ENCODE measurements around the gene KBTBD8. TPM values are rescaled to one million over a fixed set of nuclear protein-coding genes. Genes with fewer than 3 reads are reported as not detected.

The KBTBD8 gene
- total and polyA plus RNA-seq, 9 of the 15 experiments (the other 6 are each of a cell fraction or from before 2014, with no cell fraction given) = 2.7 to 9.1 (median 5.6) TPM

- TF ChIP-seq, protein P1, sequence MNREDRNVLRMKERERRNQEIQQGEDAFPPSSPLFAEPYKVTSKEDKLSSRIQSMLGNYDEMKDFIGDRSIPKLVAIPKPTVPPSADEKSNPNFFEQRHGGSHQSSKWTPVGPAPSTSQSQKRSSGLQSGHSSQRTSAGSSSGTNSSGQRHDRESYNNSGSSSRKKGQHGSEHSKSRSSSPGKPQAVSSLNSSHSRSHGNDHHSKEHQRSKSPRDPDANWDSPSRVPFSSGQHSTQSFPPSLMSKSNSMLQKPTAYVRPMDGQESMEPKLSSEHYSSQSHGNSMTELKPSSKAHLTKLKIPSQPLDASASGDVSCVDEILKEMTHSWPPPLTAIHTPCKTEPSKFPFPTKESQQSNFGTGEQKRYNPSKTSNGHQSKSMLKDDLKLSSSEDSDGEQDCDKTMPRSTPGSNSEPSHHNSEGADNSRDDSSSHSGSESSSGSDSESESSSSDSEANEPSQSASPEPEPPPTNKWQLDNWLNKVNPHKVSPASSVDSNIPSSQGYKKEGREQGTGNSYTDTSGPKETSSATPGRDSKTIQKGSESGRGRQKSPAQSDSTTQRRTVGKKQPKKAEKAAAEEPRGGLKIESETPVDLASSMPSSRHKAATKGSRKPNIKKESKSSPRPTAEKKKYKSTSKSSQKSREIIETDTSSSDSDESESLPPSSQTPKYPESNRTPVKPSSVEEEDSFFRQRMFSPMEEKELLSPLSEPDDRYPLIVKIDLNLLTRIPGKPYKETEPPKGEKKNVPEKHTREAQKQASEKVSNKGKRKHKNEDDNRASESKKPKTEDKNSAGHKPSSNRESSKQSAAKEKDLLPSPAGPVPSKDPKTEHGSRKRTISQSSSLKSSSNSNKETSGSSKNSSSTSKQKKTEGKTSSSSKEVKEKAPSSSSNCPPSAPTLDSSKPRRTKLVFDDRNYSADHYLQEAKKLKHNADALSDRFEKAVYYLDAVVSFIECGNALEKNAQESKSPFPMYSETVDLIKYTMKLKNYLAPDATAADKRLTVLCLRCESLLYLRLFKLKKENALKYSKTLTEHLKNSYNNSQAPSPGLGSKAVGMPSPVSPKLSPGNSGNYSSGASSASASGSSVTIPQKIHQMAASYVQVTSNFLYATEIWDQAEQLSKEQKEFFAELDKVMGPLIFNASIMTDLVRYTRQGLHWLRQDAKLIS (CRISPR knock-in tag; IDR thresholded peaks at IDR 0.05) = no peak
- TF ChIP-seq CEBPG (CRISPR knock-in tag; IDR thresholded peaks at IDR 0.05) = peak; percentile 72; the same call in 1 of the 2 replicates
- TF ChIP-seq CEBPG (tag; conservative IDR thresholded peaks at IDR 0.05 in 1 of 2, IDR thresholded peaks at IDR 0.05 in 1 of 2) = peak; percentile 77 to 83
Measured at GRCh38 chr3:67012564-67012963, 14.5 kb downstream of the KBTBD8 start (continued).

DNA sequence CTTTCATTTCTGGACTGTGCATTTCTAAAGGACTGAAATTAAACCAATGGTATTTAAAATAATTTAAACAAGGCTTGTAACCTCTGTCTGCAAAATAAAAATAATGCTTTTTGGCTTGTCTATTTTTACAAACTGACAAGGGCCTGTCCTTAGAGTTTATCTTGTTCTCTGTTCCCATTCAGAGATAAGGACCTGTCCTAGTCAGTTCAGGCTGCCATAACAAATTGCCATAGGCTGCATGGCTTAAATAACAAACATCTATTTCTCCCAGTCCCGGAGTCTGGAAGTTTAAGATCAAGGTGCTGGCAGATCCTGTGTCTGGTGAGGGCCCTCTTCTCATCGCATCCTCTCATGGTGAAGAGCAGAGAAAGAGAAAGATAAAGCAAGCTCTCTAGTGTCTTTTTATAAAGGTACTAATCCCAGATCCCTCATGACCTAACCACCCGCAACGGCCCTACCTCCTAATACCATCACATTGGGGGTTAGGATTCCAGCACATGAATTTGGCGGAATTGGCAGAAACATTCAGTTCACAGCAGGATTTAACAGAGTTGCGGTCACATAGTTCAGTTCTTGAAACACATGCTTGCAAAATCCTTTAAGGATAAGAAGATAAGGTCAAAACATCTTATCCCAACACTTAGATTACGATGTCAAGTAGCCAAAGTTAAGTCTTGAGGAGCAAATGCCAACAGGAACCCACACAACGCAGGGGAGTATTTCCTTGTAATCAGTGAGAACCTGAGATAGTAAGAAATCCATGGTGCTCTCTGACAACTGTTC lies 17.8 kb downstream of the KBTBD8 start:
- Histone ChIP-seq H3K4me1 (replicated peaks in 1 of 2; ENCODE audit: control insufficient read depth in 2 of 2, insufficient read depth in 2 of 2, low read length in 2 of 2) (peaks cover 27 to 53% of the 10 kb centered on the region in 2 experiments), H3K36me3 (ENCODE audit: control insufficient read depth, insufficient read depth, low read length) (no peaks in the 10 kb centered on the region; the same call in 2 of the 3 replicates), H3K4me2 (ENCODE audit: insufficient read depth, low read length) (peak overlapping the region; percentile 8; the same call in 1 of the 2 replicates), H4K20me1 (replicated peaks; ENCODE audit: control insufficient read depth, insufficient read depth, low read length) (no peaks in the 10 kb centered on the region), H3K79me2 (ENCODE audit: control insufficient read depth, insufficient read depth, low read length) (no peaks in the 10 kb centered on the region), H3K9me1 (ENCODE audit: control insufficient read depth, insufficient read depth, low read length) (no peaks in the 10 kb centered on the region), H3K9ac (ENCODE audit: insufficient read depth in 1 of 2, low read depth in 2 of 2, low read length in 2 of 2) (no peak overlapping the region; a peak in 1 of 4 replicates), H3K27me3 (ENCODE audit: control insufficient read depth in 2 of 2, insufficient read depth in 2 of 2, low read length in 2 of 2) (no peaks in the 10 kb centered on the region), H3K4me3 (no peak overlapping the region), H3K27ac (ENCODE audit: extremely low read depth, low read depth, low read length) (no peak overlapping the region), H2AFZ (ENCODE audit: low read depth, low read length) (no peak overlapping the region), H3K9me3 (replicated peaks; ENCODE audit: control insufficient read depth, insufficient read depth, low read depth, low read length) (no peaks in the 10 kb centered on the region)
- in situ Hi-C loops (cut with MboI) (loop anchor here (25.0 kb wide), 1 partner anchor 1354 kb away; no protein-coding TSS in a partner anchor), intact Hi-C loops (cut with micrococcal nuclease) (loop anchor here (2.0 kb wide), 1 partner anchor 15 kb away; no protein-coding TSS in a partner anchor)
- peak; percentile 40 for FAIRE-seq
- 25% methylated on average over 8 of the region's 8 CpGs for WGBS (ENCODE audit: insufficient coverage, low coverage, missing lambda C conversion rate)
- ChIA-PET CTCF (ENCODE audit: low intra/inter-chr PET ratio) (no interaction called here), POLR2A (interaction anchor here (1.1 kb wide), 1 partner anchor 11 kb away, joined by 3 read pairs; no protein-coding TSS in a partner anchor)
- peak in 1 of 4 experiments; percentile 21 for DNase-seq (ENCODE audit: extremely low read depth in 1 of 4, low spot score in 3 of 4)
- no peak for ATAC-seq
- no TSS peak for BruUV-seq (replicated peaks)
- TF ChIP-seq SIN3B (IDR thresholded peaks at IDR 0.05; ENCODE audit: low read depth) (no peak), PBX2 (CRISPR knock-in tag; IDR thresholded peaks at IDR 0.05; ENCODE audit: low read depth) (no peak), PBX2 (tag; conservative IDR thresholded peaks at IDR 0.05; ENCODE audit: low read depth) (0 out of 2 replicates have a peak, but pooled peaks have one; percentile 10), CBX5 (IDR thresholded peaks at IDR 0.05; ENCODE audit: borderline replicate concordance, low read depth) (no peak), COPS2 (conservative IDR thresholded peaks at IDR 0.05) (no peak), GTF2B (IDR thresholded peaks at IDR 0.05; ENCODE audit: extremely low read depth, insufficient read length) (no peak), ARNT (IDR thresholded peaks at IDR 0.05) (no peak)
